Urinary bladder (tissue), 4 donors: ENCODE results near the gene SLC12A2. TPM values are rescaled to one million over a fixed set of nuclear protein-coding genes. Genes with fewer than 3 reads are reported as not detected.

Experiments used
- DNase-seq: peaks from one replicate; pipeline ENCODE4 v3.0.0-alpha.2; 2015; ENCODE audit errors: extremely low spot score
- H3K27ac ChIP-seq: one replicate; pipeline ENCODE4 v1.5.1; 2013; ENCODE audit warnings: low read depth, mild to moderate bottlenecking, moderate library complexity
- H3K36me3 ChIP-seq: one replicate; pipeline ENCODE4 v1.6.1; 2013; ENCODE audit warnings: mild to moderate bottlenecking, moderate library complexity; ENCODE audit not compliant: insufficient read depth
- H3K4me1 ChIP-seq: one replicate; pipeline ENCODE4 v1.6.1; 2013; ENCODE audit warnings: mild to moderate bottlenecking, moderate library complexity; ENCODE audit not compliant: insufficient read depth
- H3K4me3 ChIP-seq: one replicate; pipeline ENCODE4 v1.5.1; 2013; ENCODE audit warnings: low read depth, low read length
- WGBS: extraction: QIAGEN DNeasy Blood & Tissue Kit; methylation state at CpG from one replicate; pipeline ENCODE4 v1.1.7; 2013; 5-methylcytosine and 5-hydroxymethylcytosine counted together
- polyA plus RNA-seq: library from polyadenylated mRNA; stranded (reverse); fragments of 200-250 nt; gene quantifications from one replicate; pipeline ENCODE4 v1.2.3, GENCODE V29; 2013
- total RNA-seq: library from RNA; depleted of rRNA; stranded (reverse); fragments of >200 nt; gene quantifications from one replicate; pipeline ENCODE4 v1.2.3, GENCODE V29; 2014
- donor health status: healthy with polysubstance abuse.
- donor health status: healthy.

The SLC12A2 gene
- total and polyA plus RNA-seq, 2 donors = 7.9 to 63.9 TPM

GRCh38 chr5:128082551-128083032 is 974 bp upstream of the SLC12A2 start:
- Histone ChIP-seq H3K4me1 (no peaks in the 10 kb centered on the region), H3K4me3 (peak overlapping the region; percentile 93), H3K36me3 (peaks cover under 1% of the 10 kb centered on the region), H3K27ac (peak overlapping the region; percentile 96)
- DNase-seq = no peak
- WGBS = under 1% methylated on average over 25 of the region's 25 CpGs

GRCh38 chr5:128083811-128084227 is 253 bp downstream of the SLC12A2 start:
- H3K4me1 ChIP-seq = no peaks in the 10 kb centered on the region
- peaks cover 3% of the 10 kb centered on the region for H3K36me3 ChIP-seq
- H3K4me3 ChIP-seq = peak overlapping the region; percentile 93
- no peak for DNase-seq
- H3K27ac ChIP-seq = peak overlapping the region; percentile 61
- under 1% methylated on average over 53 of the region's 53 CpGs for whole genome bisulfite sequencing

GRCh38 chr5:128084228-128085167 is 932 bp downstream of the SLC12A2 start:
- Histone ChIP-seq H3K36me3 (peaks cover 3% of the 10 kb centered on the region), H3K4me1 (no peaks in the 10 kb centered on the region), H3K4me3 (peak overlapping the region; percentile 93), H3K27ac (peak overlapping the region; percentile 61)
- 2% methylated on average over 71 of the region's 71 CpGs for WGBS
- DNase-seq = no peak

GRCh38 chr5:128085413-128085812 is 1.8 kb downstream of the SLC12A2 start:
- no peak for DNase-seq
- Histone ChIP-seq H3K36me3 (peaks cover 3% of the 10 kb centered on the region), H3K27ac (no peak overlapping the region), H3K4me3 (peak overlapping the region; percentile 93), H3K4me1 (no peaks in the 10 kb centered on the region)
- 54% methylated on average over 4 of the region's 4 CpGs for WGBS

GRCh38 chr5:128091579-128091978 is 8.0 kb downstream of the SLC12A2 start:
- no peak overlapping the region for H3K27ac ChIP-seq
- peaks cover 3% of the 10 kb centered on the region for H3K36me3 ChIP-seq
- DNase-seq = no peak
- no peak overlapping the region for H3K4me3 ChIP-seq
- H3K4me1 ChIP-seq = no peaks in the 10 kb centered on the region

- Histone ChIP-seq H3K27ac (no peak overlapping the region), H3K4me1 (no peaks in the 10 kb centered on the region), H3K36me3 (peaks cover 3% of the 10 kb centered on the region), H3K4me3 (no peak overlapping the region)
- DNase-seq = no peak
- WGBS = 94% methylated on average over 4 of the region's 4 CpGs
Observed at GRCh38 chr5:128092144-128092543, 8.6 kb downstream of the SLC12A2 start.

- H3K4me3 ChIP-seq = no peak overlapping the region
- 95% methylated on average over 4 of the region's 4 CpGs for WGBS
- no peak for DNase-seq
- H3K27ac ChIP-seq = no peak overlapping the region
- no peaks in the 10 kb centered on the region for H3K4me1 ChIP-seq
- no peaks in the 10 kb centered on the region for H3K36me3 ChIP-seq
Observed at GRCh38 chr5:128093368-128093767, 9.8 kb downstream of the SLC12A2 start.

- Histone ChIP-seq H3K4me3 (no peak overlapping the region), H3K27ac (no peak overlapping the region), H3K4me1 (no peaks in the 10 kb centered on the region), H3K36me3 (no peaks in the 10 kb centered on the region)
- WGBS = 97% methylated on average over 1 of the region's 1 CpG
- no peak for DNase-seq
Observed at GRCh38 chr5:128097224-128097623, 13.7 kb downstream of the SLC12A2 start.

- no peak overlapping the region for H3K4me3 ChIP-seq
- no peak overlapping the region for H3K27ac ChIP-seq
- no peaks in the 10 kb centered on the region for H3K36me3 ChIP-seq
- DNase-seq = no peak
- no peaks in the 10 kb centered on the region for H3K4me1 ChIP-seq
Observed at GRCh38 chr5:128097781-128098180, 14.2 kb downstream of the SLC12A2 start.

GRCh38 chr5:128099944-128100343 is 16.4 kb downstream of the SLC12A2 start:
- Histone ChIP-seq H3K36me3 (no peaks in the 10 kb centered on the region), H3K4me3 (no peak overlapping the region), H3K27ac (no peak overlapping the region), H3K4me1 (no peaks in the 10 kb centered on the region)
- 89% methylated on average over 5 of the region's 5 CpGs for WGBS
- DNase-seq = no peak

GRCh38 chr5:128100860-128101557 is 17.4 kb downstream of the SLC12A2 start:
- no peaks in the 10 kb centered on the region for H3K36me3 ChIP-seq
- WGBS = 85% methylated on average over 5 of the region's 5 CpGs
- H3K4me3 ChIP-seq = no peak overlapping the region
- H3K27ac ChIP-seq = no peak overlapping the region
- H3K4me1 ChIP-seq = peaks cover 3% of the 10 kb centered on the region
- no peak for DNase-seq

GRCh38 chr5:128101676-128102075 is 18.1 kb downstream of the SLC12A2 start:
- Histone ChIP-seq H3K4me3 (no peak overlapping the region), H3K27ac (no peak overlapping the region), H3K36me3 (no peaks in the 10 kb centered on the region), H3K4me1 (peaks cover 3% of the 10 kb centered on the region)
- 95% methylated on average over 1 of the region's 1 CpG for WGBS
- no peak for DNase-seq

GRCh38 chr5:128105203-128105602 is 21.6 kb downstream of the SLC12A2 start:
- WGBS = 73% methylated on average over 7 of the region's 7 CpGs
- DNase-seq = no peak

GRCh38 chr5:128109138-128109537 is 25.6 kb downstream of the SLC12A2 start:
- Histone ChIP-seq H3K36me3 (no peaks in the 10 kb centered on the region), H3K4me3 (no peak overlapping the region), H3K27ac (no peak overlapping the region), H3K4me1 (peaks cover 3% of the 10 kb centered on the region)
- WGBS = 80% methylated on average over 14 of the region's 14 CpGs
- DNase-seq = no peak

More at GRCh38 chr5:128105203-128105602, 21.6 kb downstream of the SLC12A2 start:
- no peaks in the 10 kb centered on the region for H3K36me3 ChIP-seq
- H3K4me1 ChIP-seq = peaks cover 3% of the 10 kb centered on the region
- no peak overlapping the region for H3K27ac ChIP-seq
- H3K4me3 ChIP-seq = no peak overlapping the region
